Caco-2 (cell line): ENCODE results near the gene PPARG. TPM values are rescaled to one million over a fixed set of nuclear protein-coding genes. Genes with fewer than 3 reads are reported as not detected.
A peak's percentile ranks its signal among the peaks of the same experiment; 100 is the strongest.

Experiments used
- BruUV-seq: library from RNA; stranded (reverse); fragments of 400-500 nt; replicated peaks from 2 replicates; lab custom pipeline; 2021; lab: Mats Ljungman, UMichigan
- CTCF ChIA-PET: fragments of 300-600 bp; sonication (Branson Sonifier 250); formaldehyde crosslinking; loops from one replicate; lab custom pipeline; 2022; ENCODE audit warnings: antibody characterized with exemption; lab: Charles Lee
- POLR2A ChIA-PET: fragments of 300-600 bp; sonication (Branson Sonifier 250); formaldehyde crosslinking; loops from one replicate; lab custom pipeline; 2022; ENCODE audit warnings: antibody characterized with exemption; lab: Charles Lee
- DNase-seq, 2 experiments: peaks; one replicate each; pipeline versions ENCODE4 v3.0.0 to v3.0.0-alpha.2; 2020 to 2022
- H3K27me3 ChIP-seq: replicated peaks from 2 replicates; pipeline ENCODE4 v1.6.0; 2011; ENCODE audit warnings: low read length; ENCODE audit not compliant: control insufficient read depth, insufficient read depth
- H3K36me3 ChIP-seq: 2 replicates; pipeline ENCODE4 v1.5.1; 2011; ENCODE audit warnings: low read length; ENCODE audit not compliant: control insufficient read depth, insufficient read depth
- H3K4me1 ChIP-seq: fragments of 250-450 bp; sonication (Bioruptor Pico); 2 replicates; pipeline ENCODE4 v1.5.1; 2020; ENCODE audit warnings: mild to moderate bottlenecking
- H3K4me3 ChIP-seq: 2 replicates; pipeline ENCODE4 v1.5.1; 2011; ENCODE audit warnings: low read depth, mild to moderate bottlenecking, control low read depth, low read length
- H3K9me3 ChIP-seq: fragments of 250-450 bp; sonication (Bioruptor Pico); 2 replicates; pipeline ENCODE4 v1.5.1; 2020; ENCODE audit warnings: mild to moderate bottlenecking, moderate library complexity
- H3K27ac Mint-ChIP-seq: one replicate; pipeline ENCODE4 v1.8.0; 2022; ENCODE audit warnings: mixed read lengths; ENCODE audit not compliant: unreplicated experiment
- H3K27me3 Mint-ChIP-seq: one replicate; pipeline ENCODE4 v1.8.0; 2022; ENCODE audit warnings: mixed read lengths; ENCODE audit not compliant: insufficient read depth, unreplicated experiment
- H3K36me3 Mint-ChIP-seq: one replicate; pipeline ENCODE4 v1.8.0; 2022; ENCODE audit warnings: mild to moderate bottlenecking, mixed read lengths; ENCODE audit not compliant: insufficient read depth, unreplicated experiment
- H3K4me1 Mint-ChIP-seq: one replicate; pipeline ENCODE4 v1.8.0; 2022; ENCODE audit warnings: low read depth, mixed read lengths; ENCODE audit not compliant: unreplicated experiment
- H3K4me3 Mint-ChIP-seq: one replicate; pipeline ENCODE4 v1.8.0; 2022; ENCODE audit warnings: mild to moderate bottlenecking, moderate library complexity, mixed read lengths; ENCODE audit not compliant: unreplicated experiment
- H3K9me3 Mint-ChIP-seq: one replicate; pipeline ENCODE4 v1.8.0; 2022; ENCODE audit warnings: mixed read lengths; ENCODE audit not compliant: unreplicated experiment
- intact Hi-C: fragments of 100-400 bp; cut with micrococcal nuclease; formaldehyde crosslinking; loops from one replicate; pipeline ENCODE4 v1.10.0; 2022; ENCODE audit not compliant: unreplicated experiment
- total RNA-seq: library from RNA; stranded (reverse); gene quantifications from 2 replicates; pipeline ENCODE4 v1.2.3, GENCODE V29; 2022
- TF ChIP-seq, protein P1 (sequence below), 2 experiments: fragments of 200-600 bp in 1 of 2; IDR thresholded peaks; 1 replicate in 1 of 2; 2 replicates in 1 of 2; pipeline versions ENCODE4 v1.5.1 to v1.8.0; 2011 to 2022; ENCODE audit warnings: antibody characterized with exemption in 1 of 2, control low read depth in 1 of 2, inconsistent platforms in 1 of 2, low read depth in 1 of 2, low read length in 1 of 2, mild to moderate bottlenecking in 1 of 2, moderate library complexity in 1 of 2; ENCODE audit not compliant: insufficient read depth in 1 of 2, severe bottlenecking in 1 of 2, unreplicated experiment in 1 of 2

The PPARG gene
- total RNA-seq, 1 experiment from 2014 or later = 15.6 TPM

DNA sequence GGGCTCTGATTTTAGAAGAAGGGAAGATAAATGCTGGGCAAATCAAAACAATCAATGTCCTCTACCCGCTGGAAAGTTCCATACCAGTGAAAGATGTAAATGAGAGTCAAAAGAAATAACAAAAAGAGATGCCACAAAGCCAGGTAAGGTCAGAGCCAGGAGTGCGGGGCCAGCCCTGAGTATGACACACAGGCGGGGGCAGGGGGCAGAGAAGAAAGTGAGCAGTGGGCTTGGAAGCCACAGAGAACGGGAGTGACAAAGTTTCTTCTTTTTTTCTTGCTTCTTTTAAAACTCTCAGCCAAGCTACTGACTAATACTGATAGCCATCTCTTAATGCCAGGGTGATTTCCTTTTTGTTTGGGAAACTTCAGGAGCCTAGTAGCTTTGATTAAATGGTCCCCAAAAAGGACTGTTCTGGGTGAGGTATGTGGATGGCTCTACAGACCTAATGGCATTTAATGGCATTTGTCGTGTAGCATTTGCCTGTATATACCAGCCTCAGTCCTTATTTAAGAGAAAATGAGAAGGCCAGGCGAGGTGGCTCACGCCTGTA lies 172.3 kb downstream of the PPARG start:
- TF ChIP-seq, protein P1, sequence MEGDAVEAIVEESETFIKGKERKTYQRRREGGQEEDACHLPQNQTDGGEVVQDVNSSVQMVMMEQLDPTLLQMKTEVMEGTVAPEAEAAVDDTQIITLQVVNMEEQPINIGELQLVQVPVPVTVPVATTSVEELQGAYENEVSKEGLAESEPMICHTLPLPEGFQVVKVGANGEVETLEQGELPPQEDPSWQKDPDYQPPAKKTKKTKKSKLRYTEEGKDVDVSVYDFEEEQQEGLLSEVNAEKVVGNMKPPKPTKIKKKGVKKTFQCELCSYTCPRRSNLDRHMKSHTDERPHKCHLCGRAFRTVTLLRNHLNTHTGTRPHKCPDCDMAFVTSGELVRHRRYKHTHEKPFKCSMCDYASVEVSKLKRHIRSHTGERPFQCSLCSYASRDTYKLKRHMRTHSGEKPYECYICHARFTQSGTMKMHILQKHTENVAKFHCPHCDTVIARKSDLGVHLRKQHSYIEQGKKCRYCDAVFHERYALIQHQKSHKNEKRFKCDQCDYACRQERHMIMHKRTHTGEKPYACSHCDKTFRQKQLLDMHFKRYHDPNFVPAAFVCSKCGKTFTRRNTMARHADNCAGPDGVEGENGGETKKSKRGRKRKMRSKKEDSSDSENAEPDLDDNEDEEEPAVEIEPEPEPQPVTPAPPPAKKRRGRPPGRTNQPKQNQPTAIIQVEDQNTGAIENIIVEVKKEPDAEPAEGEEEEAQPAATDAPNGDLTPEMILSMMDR (IDR thresholded peaks at IDR 0.05; ENCODE audit: insufficient read depth in 1 of 2, low read depth in 1 of 2, low read length in 1 of 2, severe bottlenecking in 1 of 2, unreplicated experiment in 1 of 2) = no peak
- Mint-ChIP-seq H3K27me3 (no peaks in the 10 kb centered on the region), H3K9me3 (no peaks in the 10 kb centered on the region), H3K27ac (no peak overlapping the region), H3K4me3 (no peak overlapping the region), H3K4me1 (no peaks in the 10 kb centered on the region), H3K36me3 (no peaks in the 10 kb centered on the region)
- H3K4me3 ChIP-seq = no peak overlapping the region
- POLR2A ChIA-PET = no interaction called here
- no peaks in the 10 kb centered on the region for H3K9me3 ChIP-seq
- BruUV-seq = no TSS peak
- CTCF ChIA-PET = no interaction called here
- H3K27me3 ChIP-seq = no peaks in the 10 kb centered on the region
- peaks cover 20% of the 10 kb centered on the region for H3K4me1 ChIP-seq
- DNase-seq = no peak
- intact Hi-C loops = no loop called here
- no peaks in the 10 kb centered on the region for H3K36me3 ChIP-seq

DNA sequence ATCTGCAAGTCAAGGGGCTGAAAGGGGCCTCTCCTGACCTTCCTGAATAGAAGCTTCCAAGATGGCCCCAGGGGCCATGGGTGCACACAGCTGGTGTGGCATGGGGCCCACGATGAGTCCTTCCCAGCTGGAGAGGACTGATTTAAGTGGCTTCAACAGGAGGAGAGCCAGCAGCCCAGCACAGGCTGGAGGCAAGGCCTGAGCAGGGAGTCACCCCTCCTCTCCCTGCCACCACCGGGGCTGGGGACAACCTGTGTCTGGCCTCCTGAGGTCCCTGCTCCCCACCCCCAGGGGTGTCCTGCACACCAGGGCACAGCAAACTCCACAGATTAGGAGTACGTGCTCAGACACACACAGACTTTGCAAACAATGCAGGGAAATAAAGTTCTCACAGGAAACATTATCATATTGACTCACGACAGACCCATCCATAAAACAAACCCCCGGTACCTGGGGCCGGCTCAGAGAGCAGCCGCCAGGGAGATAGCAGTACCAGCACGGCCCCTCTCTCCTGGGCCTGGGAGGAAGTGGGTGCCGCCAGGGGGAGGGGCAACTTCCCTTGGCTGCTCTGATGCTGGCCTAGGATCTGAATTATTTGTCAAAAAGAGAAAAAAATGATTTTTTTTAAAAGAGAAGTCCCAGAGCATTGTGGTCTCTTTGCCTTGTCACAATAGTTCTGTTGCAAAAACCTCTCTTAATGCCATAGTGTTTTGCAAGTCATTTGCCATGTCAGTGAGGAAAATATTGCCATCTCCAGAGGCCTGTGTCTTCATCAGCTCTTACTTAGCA lies 173.5 kb downstream of the PPARG start:
- ChIA-PET CTCF (no interaction called here), POLR2A (no interaction called here)
- Histone ChIP-seq H3K4me1 (peaks cover 20% of the 10 kb centered on the region), H3K27me3 (no peaks in the 10 kb centered on the region), H3K36me3 (no peaks in the 10 kb centered on the region), H3K4me3 (no peak overlapping the region), H3K9me3 (no peaks in the 10 kb centered on the region)
- Mint-ChIP-seq H3K4me3 (no peak overlapping the region), H3K4me1 (no peaks in the 10 kb centered on the region), H3K36me3 (no peaks in the 10 kb centered on the region), H3K27ac (peak overlapping the region; percentile 35), H3K27me3 (no peaks in the 10 kb centered on the region), H3K9me3 (no peaks in the 10 kb centered on the region)
- intact Hi-C loops = no loop called here
- TF ChIP-seq, protein P1 (IDR thresholded peaks at IDR 0.05; ENCODE audit: insufficient read depth in 1 of 2, low read depth in 1 of 2, low read length in 1 of 2, severe bottlenecking in 1 of 2, unreplicated experiment in 1 of 2) = no peak
- BruUV-seq = no TSS peak
- DNase-seq = peak; percentile 32 to 82

DNA sequence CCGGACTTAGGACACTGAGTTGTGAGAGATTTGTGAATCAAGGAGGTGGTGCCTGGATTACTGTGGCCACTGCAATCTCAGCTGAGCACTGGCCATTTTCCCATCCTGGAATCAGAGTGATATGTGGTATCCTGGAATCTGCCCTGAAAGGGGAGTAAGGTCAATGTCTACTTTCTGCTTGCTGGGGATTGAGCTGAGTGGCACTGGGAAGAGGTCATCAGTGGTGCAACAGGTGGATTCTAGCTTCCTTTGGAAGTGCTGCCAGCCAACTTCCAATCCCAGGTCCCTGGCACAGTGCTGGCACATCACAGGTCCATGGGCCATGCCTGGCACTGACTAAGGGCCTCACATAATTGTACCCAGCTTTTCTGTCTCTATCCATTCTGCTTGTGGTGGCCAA lies 174.8 kb downstream of the PPARG start:
- Histone ChIP-seq H3K4me1 (peaks cover 20% of the 10 kb centered on the region), H3K36me3 (no peaks in the 10 kb centered on the region), H3K9me3 (no peaks in the 10 kb centered on the region), H3K27me3 (no peaks in the 10 kb centered on the region), H3K4me3 (no peak overlapping the region)
- H3K4me1 Mint-ChIP-seq = no peaks in the 10 kb centered on the region
- intact Hi-C loops = loop anchor here (2.0 kb wide), 1 partner anchor 19 kb away; no protein-coding TSS in a partner anchor
- POLR2A ChIA-PET = no interaction called here
- no peak overlapping the region for H3K4me3 Mint-ChIP-seq
- no peak for DNase-seq
- H3K36me3 Mint-ChIP-seq = no peaks in the 10 kb centered on the region
- no peak overlapping the region for H3K27ac Mint-ChIP-seq
- no peaks in the 10 kb centered on the region for H3K9me3 Mint-ChIP-seq
- BruUV-seq = no TSS peak
- CTCF ChIA-PET = no interaction called here
- TF ChIP-seq, protein P1 (IDR thresholded peaks at IDR 0.05; ENCODE audit: insufficient read depth in 1 of 2, low read depth in 1 of 2, low read length in 1 of 2, severe bottlenecking in 1 of 2, unreplicated experiment in 1 of 2) = no peak
- H3K27me3 Mint-ChIP-seq = no peaks in the 10 kb centered on the region
